Body of pancreas (tissue), 4 donors: ENCODE measurements around the gene NEK1.

Experiments used
- CTCF ChIP-seq, 7 experiments: fragments of 450-650 bp in 4 of 7; fragments of 200-600 bp in 3 of 7; sonication (generic) in 3 of 7; IDR thresholded peaks; one replicate each; pipeline ENCODE4 v1.5.1; 2016 to 2019; ENCODE audit warnings: antibody characterized with exemption in 7 of 7
- POLR2A ChIP-seq, 3 donors: fragments of 450-650 bp; IDR thresholded peaks; one replicate each; pipeline ENCODE4 v1.6.1; 2016; ENCODE audit warnings: antibody characterized with exemption in 3 of 3, mild to moderate bottlenecking in 2 of 3

DNA sequence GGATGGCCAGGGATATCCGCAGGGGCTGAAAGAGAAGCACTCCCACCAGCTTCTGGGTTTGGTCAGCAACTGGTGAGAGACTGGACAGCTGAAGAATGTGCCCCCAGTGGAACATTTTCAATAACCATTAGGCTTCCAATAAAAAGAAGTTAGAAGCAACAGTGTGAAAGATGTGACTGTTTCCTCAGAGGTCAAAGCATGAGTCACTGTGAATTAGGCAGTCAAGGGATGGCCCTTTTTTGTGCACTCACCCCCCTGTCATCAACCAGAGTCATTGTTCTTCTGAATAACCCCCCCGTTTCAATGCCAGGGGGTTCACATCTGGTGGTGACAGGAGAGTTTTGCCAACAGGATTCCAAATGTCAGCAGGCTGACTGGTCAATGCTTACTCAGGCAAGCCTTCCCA is 267.1 kb downstream of the NEK1 start:
- TF ChIP-seq CTCF (IDR thresholded peaks at IDR 0.05): no peak
- TF ChIP-seq POLR2A (IDR thresholded peaks at IDR 0.05): no peak
